H1 (cell line): ENCODE results near the gene GRIK1. TPM values are rescaled to one million over a fixed set of nuclear protein-coding genes. Genes with fewer than 3 reads are reported as not detected.

ENCODE experiments used
- CTCF ChIA-PET: fragments of 300-600 bp; sonication (Branson Sonifier 250); formaldehyde crosslinking; loops from one replicate; lab custom pipeline; 2021; ENCODE audit not compliant: partially characterized antibody; lab: Charles Lee
- POLR2A ChIA-PET: fragments of 300-600 bp; sonication (Branson Sonifier 250); formaldehyde crosslinking; loops from one replicate; lab custom pipeline; 2021; ENCODE audit warnings: inconsistent platforms; ENCODE audit not compliant: partially characterized antibody; lab: Charles Lee
- DNase-seq, 2 experiments: peaks; one replicate each; pipeline versions ENCODE4 v3.0.0 to v3.0.0-alpha.2; 2010 to 2022; ENCODE audit warnings: low spot score in 2 of 2, low read depth in 1 of 2, mixed read lengths in 1 of 2
- FAIRE-seq: peaks from 2 replicates; lab custom pipeline; 2011; peaks lifted over from hg19 to GRCh38; lab: Jason Lieb, UNC
- H2AFZ ChIP-seq: 2 replicates; pipeline ENCODE4 v1.8.1; 2012; ENCODE audit warnings: low read length, inconsistent platforms
- H2AK5ac ChIP-seq: 2 replicates; pipeline ENCODE4 v1.6.1; 2013; ENCODE audit warnings: low read depth, low read length
- H2BK120ac ChIP-seq: replicated peaks from 2 replicates; pipeline ENCODE3; 2013; ENCODE audit warnings: low read depth, low read length, inconsistent platforms
- H2BK12ac ChIP-seq: 2 replicates; pipeline ENCODE4 v1.6.1; 2013; ENCODE audit warnings: low read depth, low read length
- H2BK15ac ChIP-seq: 2 replicates; pipeline ENCODE4 v1.6.1; 2013; ENCODE audit warnings: low read length
- H2BK20ac ChIP-seq: 2 replicates; pipeline ENCODE4 v1.6.1; 2013; ENCODE audit warnings: low read length
- H2BK5ac ChIP-seq: 2 replicates; pipeline ENCODE4 v1.6.1; 2013; ENCODE audit warnings: low read depth, low read length
- H3K14ac ChIP-seq: 2 replicates; pipeline ENCODE4 v1.6.1; 2013; ENCODE audit warnings: inconsistent platforms; ENCODE audit not compliant: insufficient read length
- H3K18ac ChIP-seq: 2 replicates; pipeline ENCODE4 v1.6.1; 2013; ENCODE audit warnings: low read length; ENCODE audit errors: extremely low read depth
- H3K23ac ChIP-seq: 2 replicates; pipeline ENCODE4 v1.6.1; 2013; ENCODE audit warnings: inconsistent platforms; ENCODE audit not compliant: insufficient read length
- H3K23me2 ChIP-seq: 2 replicates; pipeline ENCODE4 v1.6.1; 2013; ENCODE audit warnings: low read depth, low read length
- H3K27ac ChIP-seq: 2 replicates; pipeline ENCODE4 v1.6.1; 2011; ENCODE audit warnings: low read depth, low read length, inconsistent platforms
- H3K27me3 ChIP-seq, 4 experiments: replicated peaks in 1 of 4; 1 replicate in 1 of 4; 2 replicates in 3 of 4; pipeline versions ENCODE4 v1.6.1 to v1.8.1; 2011 to 2013; ENCODE audit warnings: low read length in 3 of 4, mild to moderate bottlenecking in 3 of 4, inconsistent platforms in 2 of 4, mixed read lengths in 2 of 4, moderate library complexity in 1 of 4; ENCODE audit not compliant: control insufficient read depth in 3 of 4, insufficient read depth in 3 of 4; ENCODE audit errors: extremely low read depth in 1 of 4
- H3K36me3 ChIP-seq, 4 experiments: 2 replicates each; pipeline versions ENCODE4 v1.6.1 to v1.8.1; 2011 to 2013; ENCODE audit warnings: mild to moderate bottlenecking in 4 of 4, low read length in 3 of 4, moderate library complexity in 2 of 4, control low read depth in 1 of 4, inconsistent platforms in 1 of 4; ENCODE audit not compliant: insufficient read depth in 4 of 4, control insufficient read depth in 2 of 4
- H3K4ac ChIP-seq: replicated peaks from 2 replicates; pipeline ENCODE3; 2013; ENCODE audit warnings: low read length, low read depth, mixed read lengths, inconsistent platforms; ENCODE audit not compliant: insufficient read length
- H3K4me1 ChIP-seq, 4 experiments: replicated peaks in 1 of 4; 1 replicate in 1 of 4; 2 replicates in 3 of 4; pipeline versions ENCODE4 v1.6.1 to v1.8.1; 2011 to 2013; ENCODE audit warnings: low read length in 3 of 4, inconsistent platforms in 2 of 4, mixed read lengths in 1 of 4; ENCODE audit not compliant: insufficient read depth in 4 of 4, control insufficient read depth in 3 of 4
- H3K4me2 ChIP-seq, 2 experiments: 2 replicates each; pipeline versions ENCODE4 v1.6.1 to v1.8.1; 2011 to 2013; ENCODE audit warnings: low read depth in 2 of 2, low read length in 2 of 2, control low read depth in 1 of 2, inconsistent platforms in 1 of 2, mild to moderate bottlenecking in 1 of 2; ENCODE audit not compliant: insufficient read depth in 1 of 2
- H3K4me3 ChIP-seq, 4 experiments: fragments of 200-600, 300-600 bp in 1 of 4; sonication (generic), shearing (Covaris generic), sonication (Bioruptor Twin) in 1 of 4; 2 replicates each; pipeline versions ENCODE4 v1.5.1 to v1.8.1; 2011 to 2016; ENCODE audit warnings: low read length in 4 of 4, low read depth in 3 of 4, control low read depth in 2 of 4, inconsistent platforms in 2 of 4, mild to moderate bottlenecking in 2 of 4, mixed read lengths in 1 of 4, moderate library complexity in 1 of 4; ENCODE audit not compliant: insufficient read depth in 2 of 4; ENCODE audit errors: extremely low read depth in 1 of 4
- H3K56ac ChIP-seq: replicated peaks from 2 replicates; pipeline ENCODE3; 2013; ENCODE audit warnings: low read depth, mild to moderate bottlenecking, mixed read lengths, low read length, inconsistent platforms; ENCODE audit not compliant: insufficient read length
- H3K79me1 ChIP-seq: 2 replicates; pipeline ENCODE4 v1.6.1; 2013; ENCODE audit warnings: low read depth, low read length, control low read depth
- H3K79me2 ChIP-seq, 2 experiments: 2 replicates each; pipeline versions ENCODE4 v1.6.1 to v1.8.1; 2012 to 2013; ENCODE audit warnings: low read length in 2 of 2, mild to moderate bottlenecking in 2 of 2, inconsistent platforms in 1 of 2; ENCODE audit not compliant: insufficient read depth in 2 of 2, control insufficient read depth in 1 of 2
- H3K9ac ChIP-seq, 4 experiments: replicated peaks in 1 of 4; 1 replicate in 1 of 4; 2 replicates in 3 of 4; pipeline versions ENCODE4 v1.6.1 to v1.8.1; 2011 to 2013; ENCODE audit warnings: low read depth in 3 of 4, low read length in 3 of 4, control low read depth in 2 of 4, mild to moderate bottlenecking in 2 of 4, moderate library complexity in 2 of 4, inconsistent platforms in 1 of 4; ENCODE audit errors: extremely low read depth in 1 of 4
- H3K9me3 ChIP-seq, 2 experiments: 2 replicates each; pipeline versions ENCODE4 v1.6.1 to v1.8.1; 2012 to 2013; ENCODE audit warnings: mild to moderate bottlenecking in 2 of 2, moderate library complexity in 2 of 2, control low read depth in 1 of 2, inconsistent platforms in 1 of 2, low read depth in 1 of 2, low read length in 1 of 2, mixed read lengths in 1 of 2; ENCODE audit not compliant: insufficient read depth in 2 of 2
- H4K20me1 ChIP-seq, 2 experiments: replicated peaks in 1 of 2; 2 replicates each; pipeline versions ENCODE3 to v1.8.1; 2011 to 2013; ENCODE audit warnings: inconsistent platforms in 2 of 2, low read length in 2 of 2, mild to moderate bottlenecking in 1 of 2; ENCODE audit not compliant: insufficient read depth in 2 of 2, control insufficient read depth in 1 of 2
- H4K5ac ChIP-seq: 2 replicates; pipeline ENCODE4 v1.6.1; 2013; ENCODE audit warnings: low read length, low read depth, mixed read lengths, inconsistent platforms; ENCODE audit not compliant: insufficient read length
- H4K8ac ChIP-seq: 2 replicates; pipeline ENCODE4 v1.8.0; 2013; ENCODE audit warnings: mild to moderate bottlenecking, moderate library complexity, low read length, inconsistent platforms; ENCODE audit not compliant: insufficient read depth; ENCODE audit errors: extremely low read depth
- H4K91ac ChIP-seq: replicated peaks from 2 replicates; pipeline ENCODE3; 2013; ENCODE audit warnings: low read length, mixed read lengths, inconsistent platforms; ENCODE audit not compliant: insufficient read length
- EP300 ChIP-seq, 2 experiments: IDR thresholded peaks; 1 replicate in 1 of 2; 2 replicates in 1 of 2; pipeline ENCODE4 v1.6.1; 2011 to 2012; ENCODE audit warnings: low read depth in 2 of 2, low read length in 2 of 2, mild to moderate bottlenecking in 2 of 2, borderline replicate concordance in 1 of 2, inconsistent platforms in 1 of 2, moderate library complexity in 1 of 2
- SRF ChIP-seq: IDR thresholded peaks from 2 replicates; pipeline ENCODE4 v1.6.1; 2011; ENCODE audit warnings: mild to moderate bottlenecking, low read depth, low read length, moderate library complexity
- WGBS, 2 experiments: shearing (Covaris generic) in 1 of 2; methylation state at CpG; one replicate each; pipeline versions ENCODE4 v1.1.6 to v1.1.7; 2013 to 2015; ENCODE audit warnings: low lambda C conversion rate in 2 of 2, mixed read lengths in 2 of 2, inconsistent platforms in 1 of 2, low coverage in 1 of 2, missing lambda C conversion rate in 1 of 2; ENCODE audit not compliant: insufficient replicate concordance in 2 of 2, insufficient coverage in 1 of 2, insufficient read length in 1 of 2; ENCODE audit errors: extremely low coverage in 1 of 2, missing lambda C conversion rate in 1 of 2; 5-methylcytosine and 5-hydroxymethylcytosine counted together
- polyA plus RNA-seq, 7 experiments: library from polyadenylated mRNA; depleted of rRNA in 3 of 7; stranded (reverse) in 5 of 7; unstranded in 2 of 7; fragments of >200 nt in 5 of 7; fragments of 200-250 nt in 2 of 7; gene quantifications; 1 replicate in 5 of 7; 2 replicates in 1 of 7; 4 replicates in 1 of 7; pipeline versions ENCODE4 v1.2.1 to v1.2.3, GENCODE V29; 2011 to 2013; ENCODE audit warnings: missing spikeins in 2 of 7, mixed read lengths in 2 of 7
- total RNA-seq: library from RNA; stranded (reverse); fragmentation: NEBNext Ultra II Directional; extraction: Animal tissue kit (Norgen Biotek cat#: 25700); gene quantifications from 2 replicates; pipeline ENCODE4 v1.2.1, GENCODE V29; 2021

The GRIK1 gene
- total and polyA plus RNA-seq, 2 of the 8 experiments (the other 6 are each of a cell fraction or from before 2014, with no cell fraction given) = 0.11 to 0.32 TPM

GRCh38 chr21:29827647-29828046 is 112.1 kb downstream of the GRIK1 start:
- ChIA-PET CTCF (no interaction called here), POLR2A (no interaction called here)
- Histone ChIP-seq H3K79me2 (no peaks in the 10 kb centered on the region), H4K5ac (no peak overlapping the region), H4K91ac (no peak overlapping the region), H2BK20ac (no peak overlapping the region), H3K9ac (no peak overlapping the region), H3K18ac (no peak overlapping the region), H3K27ac (no peak overlapping the region), H2AFZ (no peak overlapping the region), H3K14ac (no peak overlapping the region), H3K4me3 (no peak overlapping the region), H2BK15ac (no peak overlapping the region), H3K23me2 (no peaks in the 10 kb centered on the region; the same call in 1 of the 2 replicates), H2BK120ac (no peak overlapping the region), H4K8ac (no peak overlapping the region), H3K9me3 (peaks cover 9 to 14% of the 10 kb centered on the region in 2 experiments), H2BK5ac (no peak overlapping the region), H3K36me3 (0 out of 8 replicates have a peak, but pooled peaks cover 0 to 4% (median 0%) of the 10 kb centered on the region in 4 experiments), H3K4me1 (no peaks in the 10 kb centered on the region), H2BK12ac (no peak overlapping the region), H4K20me1 (no peaks in the 10 kb centered on the region), H3K23ac (no peak overlapping the region), H3K4me2 (no peak overlapping the region), H3K4ac (no peak overlapping the region), H3K27me3 (no peaks in the 10 kb centered on the region), H2AK5ac (no peak overlapping the region), H3K79me1 (no peaks in the 10 kb centered on the region), H3K56ac (no peak overlapping the region)
- WGBS, 2 experiments = 84% methylated on average over 2 of the region's 2 CpGs; no CpG with 5 or more reads in 1 of the 2 experiments
- DNase-seq = no peak
- no peak for FAIRE-seq
- TF ChIP-seq SRF (no peak), EP300 (IDR thresholded peaks at IDR 0.05; ENCODE audit: borderline replicate concordance in 1 of 2, low read depth in 2 of 2, low read length in 2 of 2) (no peak)
